Stimulated activated CD8-positive, alpha-beta memory T cell treated with anti-CD3 and anti-CD28 coated beads, Interleukin-7, amount 100 ng/mL, for 1 hour (primary cell): ENCODE data around the gene ZSCAN32.

Source experiments
- DNase-seq, 2 donors: peaks; one replicate each; pipeline ENCODE4 v3.0.0-alpha.2; 2020; ENCODE audit warnings: low read depth in 2 of 2

ZSCAN32 gene

GRCh38 chr16:3358871-3359270 lies 41.9 kb downstream of the ZSCAN32 start:
- no peak for DNase-seq

GRCh38 chr16:3356118-3356517 lies 44.7 kb downstream of the ZSCAN32 start:
- no peak for DNase-seq

GRCh38 chr16:3355589-3355988 lies 45.2 kb downstream of the ZSCAN32 start, which contains the start of gene OR2C1:
Gene OR2C1 (plus strand): TSS chr16:3355889. CDS start chr16:3355941, 52 bp downstream.
- DNase-seq = no peak

GRCh38 chr16:3349175-3349574 lies 51.6 kb downstream of the ZSCAN32 start:
- no peak for DNase-seq

GRCh38 chr16:3348547-3349167 lies 52.1 kb downstream of the ZSCAN32 start:
- DNase-seq = no peak

- no peak for DNase-seq
Observed at GRCh38 chr16:3347586-3347985, 53.2 kb downstream of the ZSCAN32 start.

GRCh38 chr16:3346041-3346440 lies 54.8 kb downstream of the ZSCAN32 start:
- DNase-seq = no peak
